HG03520 (cell line): ENCODE data around the gene FAM149A.

Experiments
- ATAC-seq: cut with Tn5 transposase; IDR thresholded peaks from one replicate; pipeline ENCODE4 v1.9.1; 2021; ENCODE audit warnings: mild to moderate bottlenecking, moderate library complexity; ENCODE audit not compliant: unreplicated experiment

FAM149A gene

GRCh38 chr4:186151499-186151898, 47.0 kb downstream of the FAM149A start:
- ATAC-seq = peak; percentile 52

DNA sequence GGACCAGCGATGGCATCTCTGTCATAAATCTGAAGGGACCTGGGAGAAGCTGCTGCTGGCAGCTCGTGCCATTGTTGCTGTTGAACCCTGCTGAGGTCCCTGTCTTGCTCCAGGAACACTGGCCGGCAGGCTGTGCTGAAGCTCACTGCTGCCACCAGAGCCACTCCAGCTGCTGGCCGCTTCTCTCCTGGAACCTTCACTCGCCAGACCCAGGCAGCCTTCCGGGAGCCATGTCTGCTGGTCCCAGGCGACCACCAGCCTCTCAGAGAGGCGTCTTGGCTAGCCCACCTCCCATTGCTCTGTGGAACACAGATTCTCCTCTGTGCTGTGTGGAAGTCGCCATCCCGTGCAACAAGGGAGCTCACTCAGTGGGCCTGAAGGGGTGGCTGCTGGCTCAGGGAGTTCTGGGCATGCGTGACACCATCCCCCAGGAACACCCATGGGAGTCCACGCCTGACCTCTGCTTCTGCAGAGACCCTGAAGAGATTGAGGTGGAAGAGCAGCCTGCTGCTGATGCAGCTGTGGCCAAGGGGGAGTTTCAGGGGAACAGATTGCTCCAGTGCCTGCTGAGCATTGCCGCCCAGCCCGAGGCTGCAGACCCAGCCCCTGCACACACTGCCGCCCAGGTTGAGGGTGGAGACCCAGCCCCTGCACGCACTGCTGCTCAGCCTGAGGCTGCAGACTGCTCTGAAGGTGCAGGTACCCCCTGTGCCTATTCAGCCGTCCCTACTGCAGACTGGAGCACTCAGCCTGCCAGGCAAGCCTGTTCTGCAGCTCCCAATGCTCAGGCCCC, 53.7 kb downstream of the FAM149A start:
- no peak for ATAC-seq

DNA sequence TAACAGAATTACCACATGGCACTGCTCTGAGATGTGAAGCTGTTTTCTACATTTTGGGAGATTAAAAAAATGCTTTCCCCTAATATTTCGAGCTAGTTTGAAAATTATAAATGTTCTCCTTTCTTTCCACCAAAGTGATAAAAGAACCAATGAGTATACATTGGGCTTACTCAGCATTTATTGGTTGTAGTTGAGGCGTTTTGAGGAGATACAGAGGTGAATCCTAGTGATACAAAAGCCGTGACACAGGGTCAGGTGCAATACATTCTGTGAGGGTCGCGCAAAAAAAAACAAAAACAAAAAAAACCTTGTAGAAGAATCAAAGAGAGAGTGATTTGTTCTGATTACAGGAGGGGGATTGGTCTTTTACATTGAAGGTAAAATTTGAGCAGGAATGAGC, 54.5 kb downstream of the FAM149A start:
- no peak for ATAC-seq

DNA sequence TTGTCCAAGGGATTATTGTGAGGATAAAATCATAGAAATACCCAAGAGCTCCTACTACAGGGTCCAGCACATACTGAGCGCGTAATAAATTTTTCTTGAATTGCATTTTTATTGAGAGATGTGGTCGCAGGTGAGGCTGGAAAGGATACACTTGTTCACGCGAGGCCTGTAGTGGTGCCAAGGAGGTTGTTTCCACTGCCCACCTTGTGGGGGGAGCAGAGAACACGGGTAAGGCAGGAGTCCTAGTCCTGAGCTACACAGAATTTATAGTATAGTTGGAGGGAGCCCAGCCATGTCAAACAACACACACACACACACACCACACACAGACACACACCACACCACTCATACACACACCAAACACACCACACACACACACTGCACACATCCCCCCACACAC, 55.1 kb downstream of the FAM149A start:
- no peak for ATAC-seq

DNA sequence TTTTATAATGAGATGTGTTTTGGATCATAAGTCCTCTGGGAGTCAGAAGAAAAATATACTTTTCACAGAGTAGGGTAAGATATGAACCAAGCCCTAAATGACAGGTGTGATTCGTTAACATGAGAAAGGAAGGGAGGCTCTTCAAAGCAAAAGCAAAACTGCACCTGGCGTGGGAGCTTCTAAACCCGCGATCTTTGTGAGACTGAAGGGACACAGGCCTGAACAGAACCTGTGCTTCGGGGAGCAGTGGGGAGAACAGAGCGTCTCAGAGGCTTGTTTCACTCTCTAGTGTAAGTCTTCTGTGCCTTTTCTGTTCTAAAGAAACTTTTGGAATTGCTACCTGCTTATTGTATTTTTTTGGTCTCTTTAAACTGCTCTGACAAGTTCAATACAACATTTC, 56.6 kb downstream of the FAM149A start:
- ATAC-seq = peak; percentile 97

- no peak for ATAC-seq
Measured at GRCh38 chr4:186166852-186167512, 62.5 kb downstream of the FAM149A start.

DNA sequence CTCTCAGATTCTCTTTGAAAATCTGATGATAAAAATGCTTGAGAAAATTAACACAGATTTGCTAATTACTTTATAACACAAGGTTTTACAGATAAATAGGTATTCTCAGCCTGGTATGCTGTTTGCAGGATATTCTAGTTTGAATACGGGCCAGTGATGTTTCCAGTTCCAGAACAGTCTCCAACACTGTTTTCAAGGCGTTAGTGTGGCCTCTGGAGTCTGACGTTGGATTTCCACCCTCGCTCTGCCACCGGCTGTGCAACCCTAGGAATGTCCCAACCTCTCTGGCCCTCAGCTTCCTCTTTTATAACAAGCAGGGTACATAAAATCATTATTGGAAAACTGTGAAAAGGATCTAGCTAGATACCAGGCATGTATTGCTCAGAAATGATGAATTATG, 63.1 kb downstream of the FAM149A start:
- ATAC-seq = no peak

DNA sequence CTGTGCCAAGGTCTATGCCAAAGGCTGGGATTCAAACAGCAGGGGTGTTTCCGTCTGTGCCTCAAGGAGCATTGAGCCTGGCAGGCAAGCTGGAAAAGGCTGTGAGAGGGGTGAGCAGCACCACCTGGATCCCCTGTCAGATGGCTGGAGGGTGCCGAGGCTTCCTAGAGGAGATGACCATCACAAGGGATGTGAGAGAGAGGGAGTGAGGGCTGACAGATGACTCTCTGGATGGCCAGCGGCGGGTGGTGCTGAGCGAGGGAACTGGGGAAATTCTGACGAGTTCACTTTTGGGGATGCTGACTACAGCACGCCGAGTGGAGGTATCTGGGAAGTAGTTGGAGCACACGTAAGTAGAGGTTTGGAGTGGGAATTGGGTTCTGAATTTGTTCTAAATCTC, 64.2 kb downstream of the FAM149A start:
- ATAC-seq = no peak

GRCh38 chr4:186169333-186169944, 64.9 kb downstream of the FAM149A start:
- no peak for ATAC-seq

DNA sequence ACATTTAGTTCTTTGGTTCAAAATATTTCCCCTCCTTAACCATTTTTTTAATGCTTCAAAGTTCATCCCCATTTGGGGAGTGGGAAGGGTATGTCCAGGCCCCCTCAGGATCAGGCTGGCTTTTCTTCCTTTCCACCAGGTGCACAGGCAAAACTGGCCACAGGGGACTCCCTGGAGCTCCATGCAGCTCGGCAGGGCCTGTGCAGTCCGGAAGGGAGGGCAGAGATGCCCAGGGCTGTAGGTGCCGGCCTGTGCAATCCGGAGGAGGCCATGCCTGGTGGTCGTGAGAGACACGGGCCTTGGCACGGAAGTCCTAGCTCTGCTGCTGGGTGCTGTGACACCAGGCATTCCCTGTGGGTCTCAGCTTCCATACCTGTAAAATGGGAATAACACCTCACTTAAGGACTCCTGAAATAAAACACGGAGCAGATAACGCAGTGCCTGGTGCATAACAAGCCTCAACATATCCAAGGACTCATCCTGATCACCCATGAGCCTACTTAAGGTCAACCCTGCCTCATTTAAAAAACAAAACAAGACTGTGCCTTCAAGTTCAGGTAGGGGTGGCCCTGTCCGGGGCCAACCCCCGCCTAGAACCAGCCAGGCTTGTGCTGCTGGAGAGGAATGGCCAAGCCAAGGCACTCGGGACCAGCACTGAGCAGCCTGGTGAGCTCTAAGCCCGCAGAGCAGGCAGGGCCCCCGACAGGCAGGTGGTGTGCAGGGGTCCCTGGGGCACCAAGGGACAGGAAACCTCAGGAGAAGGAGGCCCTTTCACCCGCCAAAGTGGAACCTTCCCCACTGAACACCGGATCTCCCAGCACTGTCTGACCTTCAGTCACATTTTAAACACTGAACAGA, 65.7 kb downstream of the FAM149A start:
- no peak for ATAC-seq

GRCh38 chr4:186170966-186171365, 66.5 kb downstream of the FAM149A start:
- ATAC-seq = no peak

- no peak for ATAC-seq
Measured at GRCh38 chr4:186172546-186172945, 68.0 kb downstream of the FAM149A start.

GRCh38 chr4:186188107-186188506, 83.6 kb downstream of the FAM149A start:
- no peak for ATAC-seq

DNA sequence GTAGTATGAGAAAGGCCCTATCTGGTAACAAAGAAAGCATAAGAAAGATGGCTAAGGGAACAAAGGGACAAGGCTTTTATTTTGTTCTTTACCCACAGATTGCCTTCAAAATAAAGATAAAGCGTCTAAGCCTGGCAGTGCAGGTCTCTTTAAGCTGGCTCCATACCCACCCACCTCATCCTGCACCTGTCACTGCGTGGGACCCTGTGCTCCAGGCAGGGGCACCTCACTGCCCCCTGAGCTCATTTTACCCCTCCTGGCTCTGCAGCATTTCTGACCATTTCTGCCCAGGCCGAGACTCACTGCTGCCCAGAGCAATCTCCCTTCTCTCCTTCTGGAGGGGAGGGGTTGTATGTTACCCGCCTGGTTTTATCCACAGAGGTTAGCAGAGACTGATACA, 85.2 kb downstream of the FAM149A start:
- no peak for ATAC-seq

- peak; percentile 17 for ATAC-seq
Measured at GRCh38 chr4:186190581-186191199, 86.2 kb downstream of the FAM149A start.

DNA sequence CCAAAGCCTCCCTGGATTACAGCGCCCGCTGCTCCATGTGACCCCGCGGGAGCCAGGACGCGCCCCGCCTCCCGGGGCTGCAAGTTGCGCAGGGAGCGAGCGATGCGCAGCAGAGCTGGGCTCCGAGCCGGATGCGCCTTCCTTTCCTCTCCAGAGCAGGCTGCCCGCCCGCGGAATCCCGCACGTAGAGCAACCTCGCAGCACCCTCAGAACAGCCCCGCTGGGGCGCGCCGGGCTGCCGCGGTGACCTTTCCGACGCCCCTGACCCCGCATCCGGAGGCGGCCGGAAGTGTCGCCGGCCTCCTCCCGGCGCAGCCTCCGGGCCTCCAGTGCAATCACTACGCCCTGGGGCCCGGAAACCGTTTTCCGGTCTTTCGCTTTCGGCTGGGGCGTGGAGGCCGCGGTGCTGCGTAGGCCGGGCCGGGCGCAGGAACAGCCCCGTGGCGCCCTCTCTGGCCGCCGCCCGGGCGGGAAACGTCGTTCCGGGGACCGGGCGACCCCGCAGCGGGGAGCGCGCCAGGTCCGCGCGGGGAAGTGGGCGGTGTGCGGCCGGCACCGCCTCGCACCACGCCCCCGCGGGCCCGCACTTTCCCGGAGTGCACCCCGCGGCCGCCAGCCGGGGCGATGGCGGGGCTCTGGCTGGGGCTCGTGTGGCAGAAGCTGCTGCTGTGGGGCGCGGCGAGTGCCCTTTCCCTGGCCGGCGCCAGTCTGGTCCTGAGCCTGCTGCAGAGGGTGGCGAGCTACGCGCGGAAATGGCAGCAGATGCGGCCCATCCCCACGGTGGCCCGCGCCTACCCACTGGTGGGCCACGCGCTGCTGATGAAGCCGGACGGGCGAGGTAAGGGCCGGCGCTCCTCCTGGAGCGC, 86.9 kb downstream of the FAM149A start, which contains the start of gene CYP4V2:
Gene CYP4V2, plus strand, starts transcription at position 368 of the 866 bp plus-strand sequence. Its CDS starts 257 bp downstream, at position 625.
- peak; percentile 84 for ATAC-seq

DNA sequence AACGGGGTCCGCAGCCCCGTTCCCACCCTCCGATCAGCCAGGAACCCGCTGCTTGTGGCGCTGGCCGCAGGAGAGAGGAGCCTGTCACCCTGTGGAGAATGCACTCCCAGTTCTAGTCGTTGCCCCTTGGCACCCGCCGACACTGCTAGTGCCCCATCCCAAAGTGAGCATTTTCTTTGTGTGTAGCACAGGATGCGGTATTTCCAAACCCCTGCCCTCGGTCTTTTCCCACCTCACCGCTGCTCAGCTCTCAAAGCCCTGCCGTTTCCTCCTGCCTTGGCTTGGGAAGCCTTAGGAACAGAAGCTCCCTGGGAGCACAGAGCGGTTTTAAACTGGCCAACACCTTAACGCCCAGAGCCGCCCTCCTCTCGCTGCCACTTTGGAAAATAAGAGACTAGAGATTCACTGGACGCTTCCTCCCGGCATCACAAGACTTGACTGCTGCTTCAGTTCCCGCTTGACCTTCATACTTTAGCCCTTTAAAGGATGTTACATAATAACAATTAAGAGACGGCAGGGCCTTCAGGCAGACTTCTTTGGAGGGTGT, 87.6 kb downstream of the FAM149A start:
- no peak for ATAC-seq

DNA sequence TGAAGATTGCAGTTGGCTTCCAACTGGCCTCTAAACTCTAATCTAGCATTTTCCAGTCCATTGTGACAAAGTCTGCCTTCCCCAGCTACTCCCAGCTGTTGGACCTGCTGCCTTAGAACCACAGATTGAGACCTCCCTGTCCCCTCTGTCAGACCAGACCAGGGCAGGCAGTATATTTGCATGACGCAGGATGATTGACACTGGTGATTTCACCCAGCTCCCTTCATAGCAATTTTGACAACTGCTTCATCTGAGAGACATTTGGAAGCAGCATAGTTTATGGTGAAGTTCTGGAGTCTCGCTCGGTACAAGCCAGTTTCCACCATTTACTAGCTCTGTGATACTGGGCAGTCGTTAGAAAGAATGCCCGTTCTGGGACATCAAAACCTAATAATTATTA, 89.3 kb downstream of the FAM149A start:
- ATAC-seq = no peak

GRCh38 chr4:186196063-186196462, 91.6 kb downstream of the FAM149A start:
- no peak for ATAC-seq
